Fibroblast of villous mesenchyme (primary cell): ENCODE measurements around the gene TMEM245. TPM values are rescaled to one million over a fixed set of nuclear protein-coding genes. Genes with fewer than 3 reads are reported as not detected.

ENCODE experiments used
- DNase-seq: peaks from one replicate; pipeline ENCODE4 v3.0.0-alpha.2; 2010; ENCODE audit warnings: low read depth
- H3K4me3 ChIP-seq: 2 replicates; pipeline ENCODE4 v1.5.1; 2011; ENCODE audit warnings: low read depth, mild to moderate bottlenecking, low read length
- total RNA-seq: library from RNA; depleted of rRNA; stranded (reverse); fragments of >200 nt; gene quantifications from 2 replicates; pipeline ENCODE4 v1.2.3, GENCODE V29; 2012
- TF ChIP-seq, protein P1 (sequence below): IDR thresholded peaks from 2 replicates; pipeline ENCODE4 v1.5.1; 2012; ENCODE audit warnings: low read depth, mild to moderate bottlenecking, low read length; ENCODE audit not compliant: insufficient read depth

TMEM245 gene
- total RNA-seq, 1 donor, result 86.8 TPM

DNA sequence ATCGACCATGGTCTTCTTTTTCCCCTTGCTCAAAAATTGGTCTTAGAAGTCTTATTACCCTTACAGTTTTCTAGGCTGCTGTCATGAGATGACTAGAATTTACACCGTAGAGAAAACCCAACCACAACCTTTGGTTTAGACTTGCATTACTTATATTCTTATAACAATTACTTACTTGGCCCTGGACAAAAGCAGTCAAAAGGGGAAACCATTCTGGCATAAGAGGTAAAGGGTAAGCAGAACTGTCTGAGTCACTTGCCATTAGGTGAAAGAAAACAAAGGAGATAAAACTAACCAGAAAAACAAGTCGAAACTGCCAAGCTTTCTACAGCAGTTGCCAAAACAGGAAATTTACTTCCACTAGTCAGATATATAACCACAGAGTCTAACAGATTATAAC is 17.9 kb downstream of the TMEM245 start:
- H3K4me3 ChIP-seq, result no peak overlapping the region
- peak; percentile 74 for DNase-seq
- TF ChIP-seq, protein P1, sequence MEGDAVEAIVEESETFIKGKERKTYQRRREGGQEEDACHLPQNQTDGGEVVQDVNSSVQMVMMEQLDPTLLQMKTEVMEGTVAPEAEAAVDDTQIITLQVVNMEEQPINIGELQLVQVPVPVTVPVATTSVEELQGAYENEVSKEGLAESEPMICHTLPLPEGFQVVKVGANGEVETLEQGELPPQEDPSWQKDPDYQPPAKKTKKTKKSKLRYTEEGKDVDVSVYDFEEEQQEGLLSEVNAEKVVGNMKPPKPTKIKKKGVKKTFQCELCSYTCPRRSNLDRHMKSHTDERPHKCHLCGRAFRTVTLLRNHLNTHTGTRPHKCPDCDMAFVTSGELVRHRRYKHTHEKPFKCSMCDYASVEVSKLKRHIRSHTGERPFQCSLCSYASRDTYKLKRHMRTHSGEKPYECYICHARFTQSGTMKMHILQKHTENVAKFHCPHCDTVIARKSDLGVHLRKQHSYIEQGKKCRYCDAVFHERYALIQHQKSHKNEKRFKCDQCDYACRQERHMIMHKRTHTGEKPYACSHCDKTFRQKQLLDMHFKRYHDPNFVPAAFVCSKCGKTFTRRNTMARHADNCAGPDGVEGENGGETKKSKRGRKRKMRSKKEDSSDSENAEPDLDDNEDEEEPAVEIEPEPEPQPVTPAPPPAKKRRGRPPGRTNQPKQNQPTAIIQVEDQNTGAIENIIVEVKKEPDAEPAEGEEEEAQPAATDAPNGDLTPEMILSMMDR, result no peak

DNA sequence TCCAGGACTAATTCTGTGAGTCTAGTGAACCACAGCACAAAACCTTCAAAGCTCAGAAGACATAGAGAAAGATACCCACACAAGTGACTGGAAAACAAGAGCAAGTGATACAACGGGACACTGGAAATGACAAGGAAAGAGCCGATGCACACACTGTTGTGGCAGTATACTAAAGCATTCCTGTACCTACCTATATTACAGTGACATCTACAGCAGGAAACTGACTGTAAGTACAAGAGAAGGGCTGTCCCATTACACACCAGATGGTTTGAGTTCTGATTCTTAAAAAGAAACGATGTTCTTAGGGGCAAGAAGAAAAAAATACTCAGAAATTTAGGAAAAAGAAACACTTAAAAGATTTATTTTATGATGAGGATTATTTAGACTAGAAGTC is 18.5 kb downstream of the TMEM245 start:
- no peak for DNase-seq
- TF ChIP-seq, protein P1, result no peak
- H3K4me3 ChIP-seq, result no peak overlapping the region

DNA sequence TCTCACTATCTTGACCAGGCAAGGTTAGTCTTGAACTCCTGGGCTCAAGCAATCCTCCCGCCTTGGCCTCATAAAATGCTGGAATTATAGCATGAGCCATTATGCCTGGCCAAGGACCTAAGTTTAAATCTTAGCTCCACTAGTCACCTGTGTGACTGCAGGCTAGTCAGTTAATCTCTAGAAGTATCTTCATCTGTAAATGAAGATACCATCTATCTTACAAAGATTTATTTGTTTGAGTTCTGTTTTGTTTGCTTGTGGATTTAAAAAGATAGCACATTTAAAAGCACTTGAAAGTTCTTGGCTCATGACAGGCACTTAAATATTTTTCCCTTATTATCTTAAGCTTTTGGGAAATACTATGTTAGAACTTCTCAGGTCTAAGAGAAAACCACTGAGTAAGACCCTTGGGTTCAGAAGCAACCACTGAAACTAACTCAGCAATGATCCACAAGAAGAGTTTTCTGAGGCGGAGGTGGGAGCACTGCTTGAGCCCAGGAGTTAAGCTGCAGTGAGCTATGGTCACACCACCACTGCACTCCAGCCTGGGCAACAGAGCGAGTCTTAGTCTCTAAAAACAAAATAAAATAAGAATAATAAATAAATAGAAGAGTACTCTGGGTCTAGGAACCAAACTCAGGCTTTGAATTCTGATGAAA is 19.1 kb downstream of the TMEM245 start:
- H3K4me3 ChIP-seq, result no peak overlapping the region
- TF ChIP-seq, protein P1, result no peak
- no peak for DNase-seq

DNA sequence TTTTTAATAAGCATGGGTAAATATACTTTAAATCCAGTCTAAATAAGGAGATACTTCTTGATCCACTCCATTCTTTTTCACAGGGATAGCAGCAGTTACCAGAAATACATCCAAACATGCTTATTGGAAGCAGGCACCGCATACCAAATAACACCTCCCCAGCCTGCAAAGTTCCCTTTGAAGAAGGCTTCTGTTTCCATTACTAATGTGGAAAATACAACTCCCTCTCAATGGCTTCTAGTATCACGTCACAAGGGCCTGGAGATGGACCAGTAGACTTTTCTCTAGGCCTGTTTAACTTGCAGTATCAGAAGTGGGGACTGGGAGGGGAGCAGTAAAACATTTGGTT is 20.8 kb downstream of the TMEM245 start:
- no peak overlapping the region for H3K4me3 ChIP-seq
- TF ChIP-seq, protein P1, result no peak
- DNase-seq, result no peak

DNA sequence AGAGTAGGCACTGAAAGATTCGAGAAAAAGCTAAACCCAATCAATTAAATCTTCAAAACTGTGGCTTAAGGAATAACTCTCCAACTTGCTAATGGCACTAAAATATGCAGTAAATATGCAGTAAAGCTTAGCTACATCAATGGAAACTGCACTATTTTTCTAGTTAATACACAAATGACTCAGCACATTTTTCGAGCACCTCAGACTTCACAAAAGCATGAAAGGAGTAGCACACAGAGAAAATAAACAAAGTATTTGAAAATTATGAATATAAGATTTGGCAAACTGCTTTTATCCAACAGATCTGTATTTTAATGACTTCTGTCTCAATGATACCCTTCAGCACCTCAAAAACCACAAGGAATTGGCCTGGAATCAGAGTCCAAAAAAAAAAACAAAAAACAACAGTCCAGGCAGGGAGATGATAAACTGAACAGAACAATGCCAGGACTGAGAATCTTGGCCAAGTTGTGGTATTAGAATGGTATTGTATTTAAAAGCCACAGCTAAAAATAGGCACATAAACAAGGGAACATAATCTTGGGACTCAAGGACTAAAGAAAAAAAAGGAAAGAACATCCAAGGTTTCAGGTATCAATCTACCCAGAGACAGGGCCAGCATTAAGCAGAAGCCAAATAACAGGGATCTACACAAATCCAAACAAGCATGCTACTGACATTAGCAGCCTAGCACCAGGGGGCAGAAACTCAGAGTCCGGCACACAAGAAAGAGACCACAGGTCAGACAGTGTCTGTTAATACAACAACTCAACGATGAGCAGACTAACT is 21.4 kb downstream of the TMEM245 start:
- H3K4me3 ChIP-seq, result no peak overlapping the region
- peak; percentile 83 for DNase-seq
- TF ChIP-seq, protein P1, result peak; percentile 47

DNA sequence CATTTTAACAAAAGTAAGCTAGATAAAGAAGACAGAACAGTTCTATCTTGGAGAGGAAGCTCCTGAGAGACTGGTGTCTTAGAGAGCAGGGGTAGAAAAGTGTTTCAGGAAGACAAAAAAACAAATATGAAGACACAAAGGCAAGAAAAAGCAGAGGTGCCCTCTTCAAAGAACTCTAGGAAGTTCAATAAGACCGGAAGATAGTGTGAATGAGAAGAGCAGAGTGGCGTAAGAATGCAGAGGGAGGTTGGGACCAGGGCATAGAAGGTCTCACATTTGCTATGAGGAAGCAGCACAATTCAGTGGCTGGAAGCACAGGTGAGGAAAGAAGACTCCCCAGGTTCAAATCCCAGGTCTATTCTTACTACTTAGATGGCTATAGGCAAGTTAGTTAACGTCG is 22.6 kb downstream of the TMEM245 start:
- DNase-seq, result no peak
- no peak overlapping the region for H3K4me3 ChIP-seq
- TF ChIP-seq, protein P1, result no peak
